IMR-90 (cell line): ENCODE measurements around the gene IER3. TPM values are rescaled to one million over a fixed set of nuclear protein-coding genes. Genes with fewer than 3 reads are reported as not detected.

Source experiments
- ATAC-seq: fragments of 200-7000 bp; cut with Tn5 transposase; 2 replicates; pipeline ENCODE4 v1.9.1; 2020; ENCODE audit warnings: low read depth, mild to moderate bottlenecking, moderate library complexity
- BruUV-seq: library from RNA; stranded (reverse); fragments of 400-500 nt; replicated peaks from 2 replicates; lab custom pipeline; 2021; lab: Mats Ljungman, UMichigan
- CTCF ChIA-PET: fragments of 300-600 bp; formaldehyde crosslinking; extraction: SDS; loops from one replicate; lab custom pipeline; 2021; ENCODE audit warnings: antibody characterized with exemption; lab: Yijun Ruan, JAX
- POLR2A ChIA-PET: fragments of 300-600 bp; sonication (Branson Sonifier 250); formaldehyde crosslinking; loops from one replicate; lab custom pipeline; 2022; ENCODE audit warnings: antibody characterized with exemption; ENCODE audit not compliant: unreplicated experiment; lab: Charles Lee
- DNase-seq: peaks from one replicate; pipeline ENCODE4 v3.0.0; 2013
- H2AFZ ChIP-seq: replicated peaks from 2 replicates; pipeline ENCODE3; 2013; ENCODE audit warnings: low read length, mild to moderate bottlenecking; ENCODE audit not compliant: poor library complexity
- H2AK5ac ChIP-seq: 2 replicates; pipeline ENCODE4 v1.6.1; 2013; ENCODE audit warnings: low read depth, low read length, inconsistent platforms
- H2AK9ac ChIP-seq: replicated peaks from 2 replicates; pipeline ENCODE3; 2013; ENCODE audit warnings: mild to moderate bottlenecking, low read depth, low read length, moderate library complexity; ENCODE audit not compliant: poor library complexity
- H2BK120ac ChIP-seq: 2 replicates; pipeline ENCODE4 v1.6.1; 2013; ENCODE audit warnings: low read depth, low read length, inconsistent platforms
- H2BK15ac ChIP-seq: 3 replicates; pipeline ENCODE4 v1.6.1; 2013; ENCODE audit warnings: low read depth, low read length, inconsistent platforms
- H2BK20ac ChIP-seq: 2 replicates; pipeline ENCODE4 v1.6.1; 2013; ENCODE audit warnings: low read depth, mild to moderate bottlenecking, inconsistent platforms, low read length, moderate library complexity
- H2BK5ac ChIP-seq: 2 replicates; pipeline ENCODE4 v1.6.1; 2013; ENCODE audit warnings: mild to moderate bottlenecking, low read depth, low read length, inconsistent platforms; ENCODE audit not compliant: poor library complexity, severe bottlenecking
- H3K14ac ChIP-seq: replicated peaks from 2 replicates; pipeline ENCODE4 v1.6.1; 2013; ENCODE audit warnings: low read depth, low read length, inconsistent platforms
- H3K18ac ChIP-seq: 2 replicates; pipeline ENCODE4 v1.6.1; 2013; ENCODE audit warnings: low read depth, low read length, control low read depth
- H3K23ac ChIP-seq: 2 replicates; pipeline ENCODE4 v1.6.1; 2013; ENCODE audit warnings: low read depth, low read length, inconsistent platforms
- H3K27ac ChIP-seq: 2 replicates; pipeline ENCODE4 v1.5.1; 2013; ENCODE audit warnings: mild to moderate bottlenecking, control low read depth, low read length; ENCODE audit not compliant: insufficient read depth
- H3K27me3 ChIP-seq: 2 replicates; pipeline ENCODE4 v1.6.1; 2013; ENCODE audit warnings: low read length; ENCODE audit not compliant: control insufficient read depth, insufficient read depth
- H3K36me3 ChIP-seq: 2 replicates; pipeline ENCODE4 v1.6.1; 2013; ENCODE audit warnings: low read length, mixed read lengths; ENCODE audit not compliant: control insufficient read depth, insufficient read depth
- H3K4ac ChIP-seq: 2 replicates; pipeline ENCODE4 v1.6.1; 2013; ENCODE audit warnings: low read depth, low read length, inconsistent platforms
- H3K4me1 ChIP-seq: 2 replicates; pipeline ENCODE4 v1.6.1; 2013; ENCODE audit warnings: low read length, mixed read lengths; ENCODE audit not compliant: control insufficient read depth, insufficient read depth
- H3K4me2 ChIP-seq: 2 replicates; pipeline ENCODE4 v1.6.1; 2013; ENCODE audit warnings: low read depth, mild to moderate bottlenecking, control low read depth, low read length, moderate library complexity
- H3K4me3 ChIP-seq: 2 replicates; pipeline ENCODE4 v1.5.1; 2013; ENCODE audit warnings: low read depth, mild to moderate bottlenecking, control low read depth, low read length, moderate library complexity; ENCODE audit not compliant: insufficient read depth
- H3K56ac ChIP-seq: 2 replicates; pipeline ENCODE4 v1.6.1; 2013; ENCODE audit warnings: low read length, inconsistent platforms; ENCODE audit not compliant: insufficient read depth; ENCODE audit errors: extremely low read depth
- H3K79me1 ChIP-seq, 2 experiments: 2 replicates each; pipeline ENCODE4 v1.6.1; 2013; ENCODE audit warnings: low read length in 2 of 2, inconsistent platforms in 1 of 2, low read depth in 1 of 2
- H3K9ac ChIP-seq: 2 replicates; pipeline ENCODE4 v1.6.1; 2013; ENCODE audit warnings: low read depth, low read length, control low read depth
- H3K9me1 ChIP-seq: 2 replicates; pipeline ENCODE4 v1.6.1; 2013; ENCODE audit warnings: low read length, inconsistent platforms; ENCODE audit not compliant: insufficient read depth
- H3K9me3 ChIP-seq: 2 replicates; pipeline ENCODE4 v1.6.1; 2013; ENCODE audit warnings: low read length; ENCODE audit not compliant: control insufficient read depth, insufficient read depth
- H4K20me1 ChIP-seq: 2 replicates; pipeline ENCODE4 v1.6.1; 2013; ENCODE audit warnings: low read length, inconsistent platforms; ENCODE audit not compliant: insufficient read depth
- H4K5ac ChIP-seq: 2 replicates; pipeline ENCODE4 v1.6.1; 2013; ENCODE audit warnings: mild to moderate bottlenecking, low read depth, low read length, control low read depth
- H4K8ac ChIP-seq, 2 experiments: 2 replicates each; pipeline ENCODE4 v1.6.1; 2013; ENCODE audit warnings: low read depth in 2 of 2, low read length in 2 of 2, control low read depth in 1 of 2, inconsistent platforms in 1 of 2
- H4K91ac ChIP-seq: 2 replicates; pipeline ENCODE4 v1.6.1; 2013; ENCODE audit warnings: low read depth, low read length, inconsistent platforms; ENCODE audit not compliant: insufficient read depth
- CEBPB ChIP-seq: IDR thresholded peaks from 2 replicates; pipeline ENCODE4 v1.6.1; 2012; ENCODE audit warnings: low read depth, low read length, improper control_type of control experiment
- FOS ChIP-seq: fragments of 150-350 bp; IDR thresholded peaks from 2 replicates; pipeline ENCODE4 v1.6.1; 2016; ENCODE audit warnings: low read depth, low read length
- MAFK ChIP-seq: IDR thresholded peaks from 2 replicates; pipeline ENCODE4 v1.6.1; 2012; ENCODE audit warnings: low read depth, low read length, improper control_type of control experiment
- RFX5 ChIP-seq: IDR thresholded peaks from 2 replicates; pipeline ENCODE4 v1.8.0; 2012; ENCODE audit warnings: low read depth, mild to moderate bottlenecking, low read length, moderate library complexity
- WGBS, 2 experiments: methylation state at CpG; one replicate each; pipeline versions ENCODE4 v1.1.5 to v1.1.7; 2013; ENCODE audit warnings: missing lambda C conversion rate in 2 of 2; ENCODE audit not compliant: insufficient read length in 1 of 2; ENCODE audit errors: extremely low coverage in 2 of 2; 5-methylcytosine and 5-hydroxymethylcytosine counted together
- dilution Hi-C: fragments of 300-500 bp; cut with HindIII; formaldehyde crosslinking; loops from one replicate; pipeline ENCODE4 v1.14.3; 2018; ENCODE audit warnings: low sequenced_read_pairs; ENCODE audit not compliant: unreplicated experiment
- in situ Hi-C: fragments of 300-500 bp; cut with MboI; formaldehyde crosslinking; loops from 3 replicates; pipeline ENCODE4 v1.14.3; 2019; ENCODE audit warnings: low sequenced_read_pairs, inconsistent platforms, mixed read lengths
- intact Hi-C: fragments of 100-400 bp; cut with micrococcal nuclease; formaldehyde crosslinking; loops from 2 replicates; pipeline ENCODE4 v1.10.0; 2022
- polyA plus RNA-seq, 3 experiments: library from polyadenylated mRNA; depleted of rRNA; stranded (reverse); fragments of >200 nt; gene quantifications; 2 replicates each; pipeline ENCODE4 v1.2.3, GENCODE V29; 2012; ENCODE audit warnings: low replicate concordance in 1 of 3
- total RNA-seq: library from RNA; depleted of rRNA; stranded (reverse); fragments of >200 nt; gene quantifications from 2 replicates; pipeline ENCODE4 v1.2.3, GENCODE V29; 2012

The IER3 gene
- total and polyA plus RNA-seq, 2 of the 4 experiments (the other 2 are of a cell fraction) = 38.4 to 159 TPM

DNA sequence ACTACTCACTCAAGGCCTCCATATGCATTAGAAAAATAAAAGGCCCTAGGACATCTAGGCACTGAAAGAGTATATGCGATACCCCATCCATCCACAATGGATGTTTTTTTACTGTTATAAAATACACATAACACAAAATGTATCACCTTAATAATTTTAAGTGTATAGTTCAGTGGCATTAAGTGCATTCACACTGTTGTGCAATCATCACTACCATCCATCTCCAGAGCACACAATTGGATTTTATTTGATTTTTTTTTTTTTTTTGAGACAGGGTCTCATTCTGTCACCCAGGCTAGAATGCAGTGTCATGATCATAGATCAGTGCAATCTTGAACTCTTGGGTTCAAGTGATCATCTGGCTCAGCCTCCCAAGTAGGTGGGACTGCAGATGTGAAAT, 30.1 kb downstream of the IER3 start:
- no peak overlapping the region for H2BK20ac ChIP-seq
- no peak overlapping the region for H4K5ac ChIP-seq
- no peak overlapping the region for H3K9ac ChIP-seq
- ChIA-PET POLR2A (no interaction called here), CTCF (no interaction called here)
- H2BK120ac ChIP-seq = no peak overlapping the region
- no peaks in the 10 kb centered on the region for H3K9me3 ChIP-seq
- no peak overlapping the region for H3K27ac ChIP-seq
- H3K79me1 ChIP-seq = peaks cover 15 to 35% of the 10 kb centered on the region in 2 experiments
- H3K9me1 ChIP-seq = peaks cover 5% of the 10 kb centered on the region
- no peaks in the 10 kb centered on the region for H4K20me1 ChIP-seq
- H3K14ac ChIP-seq = no peak overlapping the region
- TF ChIP-seq RFX5 (no peak), FOS (no peak), CEBPB (peak; percentile 76), MAFK (no peak)
- H2BK5ac ChIP-seq = no peak overlapping the region
- H3K4me2 ChIP-seq = no peak overlapping the region
- H3K4ac ChIP-seq = no peak overlapping the region
- H2BK15ac ChIP-seq = no peak overlapping the region
- no peak overlapping the region for H3K18ac ChIP-seq
- no peak overlapping the region for H3K4me3 ChIP-seq
- H4K8ac ChIP-seq = no peak overlapping the region
- intact Hi-C loops = no loop called here
- DNase-seq (no peak), ATAC-seq (no peak)
- H2AK9ac ChIP-seq = no peak overlapping the region
- H3K27me3 ChIP-seq = no peaks in the 10 kb centered on the region
- in situ Hi-C loops = no loop called here
- H3K4me1 ChIP-seq = peaks cover 4% of the 10 kb centered on the region; the same call in 1 of the 2 replicates
- no peak overlapping the region for H2AFZ ChIP-seq
- WGBS, 2 experiments = no CpG with 5 or more reads among the region's 1 CpG
- dilution Hi-C loops = no loop called here
- peaks cover 23% of the 10 kb centered on the region for H3K36me3 ChIP-seq
- H3K56ac ChIP-seq = no peak overlapping the region
- no TSS peak for BruUV-seq
- H2AK5ac ChIP-seq = no peak overlapping the region
- H3K23ac ChIP-seq = no peak overlapping the region
- H4K91ac ChIP-seq = no peak overlapping the region
